Measurements from ENCODE around the gene COP1. TPM values are rescaled to one million over a fixed set of nuclear protein-coding genes. Genes with fewer than 3 reads are reported as not detected.

COP1 gene
- total and polyA plus RNA-seq, 2 of the 13 experiments (the other 11 are each of a cell fraction or from before 2014, with no cell fraction given): 20.5 to 51.3 TPM

- H3K9me3 ChIP-seq (ENCODE audit: low read length): no peaks in the 10 kb centered on the region
- 100% methylated on average over 1 of the region's 1 CpG for WGBS (ENCODE audit: low lambda C conversion rate)
- H4K20me1 ChIP-seq (ENCODE audit: insufficient read depth, low read length): no peaks in the 10 kb centered on the region
- no peak overlapping the region for H3K4me3 ChIP-seq (replicated peaks in 1 of 3; ENCODE audit: insufficient read depth in 1 of 3, low read depth in 2 of 3, low read length in 3 of 3)
- H3K4me1 ChIP-seq (ENCODE audit: insufficient read depth, low read length): no peaks in the 10 kb centered on the region
- H3K27ac ChIP-seq (ENCODE audit: extremely low read length, insufficient read depth, low read length): no peak overlapping the region
- TF ChIP-seq ZNF879 (CRISPR knock-in tag; IDR thresholded peaks at IDR 0.05) (no peak), SOX5 (CRISPR knock-in tag; IDR thresholded peaks at IDR 0.05; ENCODE audit: borderline replicate concordance) (no peak), GATAD2A (CRISPR knock-in tag; IDR thresholded peaks at IDR 0.05) (no peak)
- POLR2A ChIA-PET: no interaction called here
- ATAC-seq: no peak
- no peak for FAIRE-seq
- BruUV-seq (replicated peaks): no TSS peak
- peaks cover 2 to 10% of the 10 kb centered on the region in 2 experiments; a peak in 2 of 5 replicates for H3K36me3 ChIP-seq (replicated peaks in 1 of 2; ENCODE audit: control insufficient read depth in 1 of 2, insufficient read depth in 2 of 2, low read length in 2 of 2)
- no peak overlapping the region for H3K4me2 ChIP-seq (ENCODE audit: low read depth, low read length)
- in situ Hi-C loops (cut with HindIII; ENCODE audit: extremely low pct_ligation_motif_present, low pct_unique_long_range_greater_than_20kb): no loop called here
- intact Hi-C loops (cut with micrococcal nuclease; ENCODE audit: unreplicated experiment): no loop called here
- no peaks in the 10 kb centered on the region for H3K79me2 ChIP-seq (ENCODE audit: insufficient read depth, low read length)
- no peak overlapping the region for H2AFZ ChIP-seq (ENCODE audit: low read length)
- no peaks in the 10 kb centered on the region; a peak in 1 of 5 replicates for H3K27me3 ChIP-seq (ENCODE audit: control insufficient read depth in 1 of 2, insufficient read depth in 2 of 2, low read length in 2 of 2)
- DNase-seq (ENCODE audit: low spot score): no peak
- CTCF ChIA-PET (ENCODE audit: low intra/inter-chr PET ratio, low total read pairs): no interaction called here
- H3K9ac ChIP-seq (ENCODE audit: insufficient read depth, low read depth, low read length): no peak overlapping the region
Measured at GRCh38 chr1:176111835-176112234, 95.3 kb downstream of the COP1 start.

- DNase-seq (ENCODE audit: low spot score): no peak
- in situ Hi-C loops (cut with HindIII; ENCODE audit: extremely low pct_ligation_motif_present, low pct_unique_long_range_greater_than_20kb): no loop called here
- no peak overlapping the region for H3K27ac ChIP-seq (ENCODE audit: extremely low read length, insufficient read depth, low read length)
- TF ChIP-seq FOXM1 (CRISPR knock-in tag; IDR thresholded peaks at IDR 0.05) (no peak), SNRNP70 (IDR thresholded peaks at IDR 0.05; ENCODE audit: low read depth, low read length) (no peak), HNRNPK (IDR thresholded peaks at IDR 0.05; ENCODE audit: low read depth, low read length, poor library complexity, severe bottlenecking) (no peak), E2F2 (CRISPR knock-in tag; IDR thresholded peaks at IDR 0.05; ENCODE audit: borderline replicate concordance) (no peak), CREB3 (CRISPR knock-in tag; IDR thresholded peaks at IDR 0.05) (no peak), ZNF44 (CRISPR knock-in tag; IDR thresholded peaks at IDR 0.05) (no peak), MYC (CRISPR knock-in tag; IDR thresholded peaks at IDR 0.05; ENCODE audit: borderline replicate concordance) (no peak), CEBPB (IDR thresholded peaks at IDR 0.05; ENCODE audit: borderline replicate concordance, low read depth, low read length) (no peak), NKX3-1 (CRISPR knock-in tag; IDR thresholded peaks at IDR 0.05) (no peak)
- FAIRE-seq: no peak
- H4K20me1 ChIP-seq (ENCODE audit: insufficient read depth, low read length): no peaks in the 10 kb centered on the region
- ATAC-seq: no peak
- no peak overlapping the region for H3K9ac ChIP-seq (ENCODE audit: insufficient read depth, low read depth, low read length)
- no TSS peak for BruUV-seq (replicated peaks)
- H3K9me3 ChIP-seq (ENCODE audit: low read length): no peaks in the 10 kb centered on the region
- WGBS (ENCODE audit: low lambda C conversion rate): 94% methylated on average over 1 of the region's 1 CpG
- no peak overlapping the region for H3K4me3 ChIP-seq (replicated peaks in 1 of 3; ENCODE audit: insufficient read depth in 1 of 3, low read depth in 2 of 3, low read length in 3 of 3)
- H3K36me3 ChIP-seq (replicated peaks in 1 of 2; ENCODE audit: control insufficient read depth in 1 of 2, insufficient read depth in 2 of 2, low read length in 2 of 2): peaks cover 3 to 13% of the 10 kb centered on the region in 2 experiments; a peak in 2 of 5 replicates
- H2AFZ ChIP-seq (ENCODE audit: low read length): no peak overlapping the region
- no peaks in the 10 kb centered on the region for H3K4me1 ChIP-seq (ENCODE audit: insufficient read depth, low read length)
- H3K27me3 ChIP-seq (ENCODE audit: control insufficient read depth in 1 of 2, insufficient read depth in 2 of 2, low read length in 2 of 2): no peaks in the 10 kb centered on the region; a peak in 1 of 5 replicates
- POLR2A ChIA-PET: no interaction called here
- no peaks in the 10 kb centered on the region for H3K79me2 ChIP-seq (ENCODE audit: insufficient read depth, low read length)
- H3K4me2 ChIP-seq (ENCODE audit: low read depth, low read length): no peak overlapping the region
- intact Hi-C loops (cut with micrococcal nuclease; ENCODE audit: unreplicated experiment): no loop called here
- CTCF ChIA-PET (ENCODE audit: low intra/inter-chr PET ratio, low total read pairs): no interaction called here
Measured at GRCh38 chr1:176110203-176110602, 96.9 kb downstream of the COP1 start.

Data from HepG2 (cell line).